ENCODE measurements around the gene ETFB. TPM values are rescaled to one million over a fixed set of nuclear protein-coding genes. Genes with fewer than 3 reads are reported as not detected.

Gene ETFB
- total RNA-seq, 1 experiment from 2014 or later: 203 TPM

DNA sequence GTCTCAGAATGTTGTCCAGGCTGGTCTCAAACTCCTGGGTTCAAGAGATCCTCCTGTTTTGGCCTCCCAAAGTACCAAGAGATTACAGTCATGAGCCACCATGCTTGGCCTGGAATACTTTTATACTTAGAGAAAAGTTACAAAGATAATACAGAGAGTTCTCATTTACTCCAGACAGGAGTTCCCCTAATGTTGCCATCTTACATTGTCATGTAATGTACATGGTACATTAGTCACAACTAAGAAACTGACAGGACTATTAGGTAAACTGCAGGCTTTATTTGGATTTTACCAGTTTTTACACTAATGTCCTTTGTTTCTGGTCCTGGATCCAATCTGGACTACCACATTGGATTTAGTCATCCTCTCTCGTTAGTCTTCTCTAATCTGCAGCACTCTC, 26.5 kb upstream of the ETFB start:
- peaks cover 6% of the 10 kb centered on the region for H3K27me3 Mint-ChIP-seq (ENCODE audit: unreplicated experiment)

DNA sequence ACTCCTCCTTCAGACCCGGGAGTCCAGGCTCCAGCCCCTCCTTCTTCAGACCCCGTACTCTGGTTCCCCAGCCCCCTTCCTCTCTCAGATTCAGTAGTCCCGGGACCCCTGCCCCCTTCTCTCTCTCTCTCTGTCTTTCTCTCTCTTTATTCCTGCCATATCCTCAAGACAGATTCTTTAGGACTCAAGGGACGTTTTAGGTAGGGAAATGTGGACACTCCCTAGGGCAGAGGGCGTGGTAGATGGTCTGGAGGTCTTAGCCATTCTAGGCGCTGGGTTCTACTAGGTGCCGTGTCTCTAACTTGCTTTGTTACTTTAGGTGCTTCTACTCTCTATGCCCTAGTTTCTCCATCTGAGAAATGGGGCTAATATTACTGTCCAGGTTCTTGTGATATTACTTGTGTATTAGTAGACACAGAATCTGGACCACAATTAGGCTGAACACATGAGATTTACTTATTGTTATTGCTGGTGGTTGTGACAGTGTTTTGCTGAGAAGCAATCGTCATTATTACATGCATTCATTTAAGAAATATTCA, 25.0 kb upstream of the ETFB start:
- Mint-ChIP-seq H3K27me3 (ENCODE audit: unreplicated experiment) (peaks cover 11% of the 10 kb centered on the region), H3K4me3 (ENCODE audit: low read depth, unreplicated experiment) (no peak overlapping the region), H3K4me1 (ENCODE audit: low read depth, unreplicated experiment) (peaks cover 10% of the 10 kb centered on the region), H3K27ac (ENCODE audit: unreplicated experiment) (no peak overlapping the region), H3K36me3 (ENCODE audit: insufficient read depth, unreplicated experiment) (peaks cover 22% of the 10 kb centered on the region), H3K9me3 (ENCODE audit: low read depth, unreplicated experiment) (no peaks in the 10 kb centered on the region)
- TF ChIP-seq, protein P1, sequence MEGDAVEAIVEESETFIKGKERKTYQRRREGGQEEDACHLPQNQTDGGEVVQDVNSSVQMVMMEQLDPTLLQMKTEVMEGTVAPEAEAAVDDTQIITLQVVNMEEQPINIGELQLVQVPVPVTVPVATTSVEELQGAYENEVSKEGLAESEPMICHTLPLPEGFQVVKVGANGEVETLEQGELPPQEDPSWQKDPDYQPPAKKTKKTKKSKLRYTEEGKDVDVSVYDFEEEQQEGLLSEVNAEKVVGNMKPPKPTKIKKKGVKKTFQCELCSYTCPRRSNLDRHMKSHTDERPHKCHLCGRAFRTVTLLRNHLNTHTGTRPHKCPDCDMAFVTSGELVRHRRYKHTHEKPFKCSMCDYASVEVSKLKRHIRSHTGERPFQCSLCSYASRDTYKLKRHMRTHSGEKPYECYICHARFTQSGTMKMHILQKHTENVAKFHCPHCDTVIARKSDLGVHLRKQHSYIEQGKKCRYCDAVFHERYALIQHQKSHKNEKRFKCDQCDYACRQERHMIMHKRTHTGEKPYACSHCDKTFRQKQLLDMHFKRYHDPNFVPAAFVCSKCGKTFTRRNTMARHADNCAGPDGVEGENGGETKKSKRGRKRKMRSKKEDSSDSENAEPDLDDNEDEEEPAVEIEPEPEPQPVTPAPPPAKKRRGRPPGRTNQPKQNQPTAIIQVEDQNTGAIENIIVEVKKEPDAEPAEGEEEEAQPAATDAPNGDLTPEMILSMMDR (IDR thresholded peaks at IDR 0.05; ENCODE audit: unreplicated experiment): no peak
- BruUV-seq (replicated peaks): no TSS peak
- DNase-seq: no peak
- intact Hi-C loops (cut with micrococcal nuclease; ENCODE audit: unreplicated experiment): no loop called here
- CTCF ChIA-PET: no interaction called here

More for the DNA sequence above, 26.5 kb upstream of the ETFB start:
- intact Hi-C loops (cut with micrococcal nuclease; ENCODE audit: unreplicated experiment): no loop called here
- Mint-ChIP-seq H3K27ac (ENCODE audit: unreplicated experiment) (no peak overlapping the region), H3K9me3 (ENCODE audit: low read depth, unreplicated experiment) (no peaks in the 10 kb centered on the region), H3K4me1 (ENCODE audit: low read depth, unreplicated experiment) (peaks cover 10% of the 10 kb centered on the region), H3K4me3 (ENCODE audit: low read depth, unreplicated experiment) (no peak overlapping the region), H3K36me3 (ENCODE audit: insufficient read depth, unreplicated experiment) (peaks cover 22% of the 10 kb centered on the region)
- no TSS peak for BruUV-seq (replicated peaks)
- CTCF ChIA-PET: no interaction called here
- TF ChIP-seq, protein P1 (IDR thresholded peaks at IDR 0.05; ENCODE audit: unreplicated experiment): no peak
- no peak for DNase-seq

DNA sequence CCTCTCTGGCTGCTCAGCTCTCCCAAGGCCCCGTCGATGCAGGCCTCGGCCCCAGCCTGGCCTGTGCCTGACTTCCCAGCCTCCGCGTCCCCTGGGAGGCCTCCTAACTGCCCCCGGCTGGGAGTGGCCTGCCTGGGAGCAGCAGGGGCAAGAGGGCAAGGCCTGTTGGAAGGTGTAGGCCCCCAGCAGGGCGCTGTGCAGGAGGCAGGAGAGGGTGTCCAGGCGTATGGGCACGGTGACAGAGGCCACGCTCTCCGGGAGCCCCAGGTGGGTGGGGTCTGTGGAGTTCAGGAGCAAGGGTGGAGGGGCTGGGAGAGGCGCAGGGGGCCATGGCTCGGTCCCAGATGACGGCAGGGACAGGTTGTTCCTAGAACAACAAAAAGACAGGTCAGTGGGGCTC, 23.0 kb upstream of the ETFB start:
- intact Hi-C loops (cut with micrococcal nuclease; ENCODE audit: unreplicated experiment): no loop called here
- Mint-ChIP-seq H3K4me1 (ENCODE audit: low read depth, unreplicated experiment) (no peaks in the 10 kb centered on the region), H3K9me3 (ENCODE audit: low read depth, unreplicated experiment) (no peaks in the 10 kb centered on the region), H3K36me3 (ENCODE audit: insufficient read depth, unreplicated experiment) (peaks cover 12% of the 10 kb centered on the region), H3K27me3 (ENCODE audit: unreplicated experiment) (peaks cover 11% of the 10 kb centered on the region), H3K27ac (ENCODE audit: unreplicated experiment) (no peak overlapping the region), H3K4me3 (ENCODE audit: low read depth, unreplicated experiment) (no peak overlapping the region)
- TF ChIP-seq, protein P1 (IDR thresholded peaks at IDR 0.05; ENCODE audit: unreplicated experiment): no peak
- CTCF ChIA-PET: no interaction called here
- no TSS peak for BruUV-seq (replicated peaks)
- DNase-seq: no peak

DNA sequence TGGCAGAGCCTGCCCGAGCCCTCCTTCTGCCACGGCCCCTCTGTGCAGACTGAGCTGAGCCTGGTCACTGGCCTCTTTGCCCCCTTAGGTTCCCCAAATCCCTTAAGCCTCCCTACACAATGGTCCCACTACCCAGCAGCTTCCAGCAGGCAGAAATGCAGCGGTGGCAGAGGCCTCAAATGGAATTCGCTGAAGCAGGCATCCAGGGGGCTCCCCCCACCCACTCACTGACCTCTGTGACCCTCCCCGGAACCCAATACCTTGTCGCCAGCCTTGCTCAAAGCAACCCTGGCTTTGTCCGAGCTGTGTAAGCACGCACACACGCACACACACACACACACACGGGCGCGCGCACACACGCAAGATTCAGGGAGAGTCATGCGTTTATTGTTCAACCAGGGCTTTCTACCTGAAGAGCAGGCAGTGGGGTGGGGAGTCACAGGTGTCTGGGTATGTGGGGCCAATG, 21.8 kb upstream of the ETFB start, which contains the start of gene LIM2:
LIM2 (minus strand) TSS at position 51 of the 466 bp plus-strand sequence. CDS start 531 bp downstream, outside the sequence.
- no peak within 1 kb of the TSS for H3K4me3 Mint-ChIP-seq (ENCODE audit: low read depth, unreplicated experiment)
- TF ChIP-seq, protein P1 (IDR thresholded peaks at IDR 0.05; ENCODE audit: unreplicated experiment): no peak
- CTCF ChIA-PET: interaction anchor here (0.9 kb wide), 1 partner anchor 21 kb away, joined by 3 read pairs; no protein-coding TSS in a partner anchor
- H3K27ac Mint-ChIP-seq (ENCODE audit: unreplicated experiment): no peak within 1 kb of the TSS
- BruUV-seq (replicated peaks): no TSS peak
- intact Hi-C loops (cut with micrococcal nuclease; ENCODE audit: unreplicated experiment): no loop called here
- peaks cover 17% of the 10 kb centered on the region for H3K27me3 Mint-ChIP-seq (ENCODE audit: unreplicated experiment)
- no peaks in the 10 kb centered on the region for H3K9me3 Mint-ChIP-seq (ENCODE audit: low read depth, unreplicated experiment)
- H3K4me1 Mint-ChIP-seq (ENCODE audit: low read depth, unreplicated experiment): no peaks in the 10 kb centered on the region
- no peak for DNase-seq
- peaks cover 6% of the 10 kb centered on the region for H3K36me3 Mint-ChIP-seq (ENCODE audit: insufficient read depth, unreplicated experiment)
